A549 (cell line): Measurements from ENCODE around the gene NYNRIN.

Source experiments
- CTCF ChIP-seq: fragments of >200 bp; sonication (Bioruptor Twin); formaldehyde crosslinking; IDR thresholded peaks from 3 replicates; pipeline ENCODE4 v1.5.1; 2016
- E2F6 ChIP-seq: IDR thresholded peaks from 2 replicates; pipeline ENCODE4 v1.6.1; 2012; ENCODE audit warnings: low read depth, borderline replicate concordance
- HDAC2 ChIP-seq: fragments of 200-600 bp; sonication (generic); IDR thresholded peaks from 2 replicates; pipeline ENCODE4 v1.6.1; 2016
- JUNB ChIP-seq: fragments of >200 bp; sonication (Bioruptor Twin); formaldehyde crosslinking; IDR thresholded peaks from 2 replicates; pipeline ENCODE4 v1.6.1; 2016
- MAZ ChIP-seq: fragments of 150-350 bp; IDR thresholded peaks from 2 replicates; pipeline ENCODE4 v1.6.1; 2014; ENCODE audit warnings: antibody characterized with exemption, low read depth, low read length, borderline replicate concordance
- POLR2A ChIP-seq: IDR thresholded peaks from 2 replicates; pipeline ENCODE4 v1.6.1; 2012; ENCODE audit warnings: mild to moderate bottlenecking, low read length

GRCh38 chr14:24465368-24465767, 66.6 kb downstream of the NYNRIN start:
- TF ChIP-seq E2F6 (no peak), CTCF (no peak), POLR2A (no peak), MAZ (no peak), JUNB (no peak), HDAC2 (no peak)
